ENCODE results near the gene PSAT1.

- no peak for TF ChIP-seq POLR2AphosphoS5 (IDR thresholded peaks at IDR 0.05)
- no peak for TF ChIP-seq CTCF (IDR thresholded peaks at IDR 0.05; ENCODE audit: poor library complexity, severe bottlenecking)
- TF ChIP-seq RAD21 (conservative IDR thresholded peaks at IDR 0.05) = no peak
Measured at GRCh38 chr9:78309066-78309465, 12.1 kb downstream of the PSAT1 start.
